HEK293 (cell line): ENCODE measurements around the gene DCST2.
A peak's percentile ranks its signal among the peaks of the same experiment; 100 is the strongest.

ENCODE experiments used
- CTCF ChIA-PET: fragments of 350-600 bp; formaldehyde crosslinking; extraction: SDS; loops from one replicate; lab custom pipeline; 2021; ENCODE audit warnings: antibody characterized with exemption; lab: Yijun Ruan, JAX
- POLR2A ChIA-PET: fragments of 300-600 bp; formaldehyde crosslinking; extraction: SDS; loops from one replicate; lab custom pipeline; 2020; ENCODE audit warnings: antibody characterized with exemption, inconsistent platforms; lab: Yijun Ruan, JAX
- H3K27ac ChIP-seq: fragments of 200-500 bp; sonication (Bioruptor generic); 2 replicates; pipeline ENCODE4 v1.5.1; 2014; ENCODE audit warnings: low read depth, low read length, control low read depth, inconsistent platforms; ENCODE audit errors: extremely low read depth
- H3K36me3 ChIP-seq, 2 experiments: fragments of 200-500 bp in 1 of 2; sonication (Bioruptor generic) in 1 of 2; 1 replicate in 1 of 2; 2 replicates in 1 of 2; pipeline ENCODE4 v1.5.1; 2014 to 2017; ENCODE audit warnings: inconsistent platforms in 2 of 2, low read length in 2 of 2; ENCODE audit not compliant: control insufficient read depth in 2 of 2, insufficient read depth in 1 of 2
- H3K4me1 ChIP-seq: fragments of 200-500 bp; sonication (Bioruptor generic); 2 replicates; pipeline ENCODE4 v1.5.1; 2014; ENCODE audit warnings: mild to moderate bottlenecking, low read length, inconsistent platforms; ENCODE audit not compliant: control insufficient read depth, insufficient read depth
- H3K4me3 ChIP-seq: 2 replicates; pipeline ENCODE4 v1.5.1; 2011; ENCODE audit warnings: low read depth, mild to moderate bottlenecking, control low read depth, low read length, moderate library complexity
- H3K9me3 ChIP-seq: fragments of 200-500 bp; sonication (Bioruptor generic); 2 replicates; pipeline ENCODE4 v1.5.1; 2014; ENCODE audit warnings: low read depth, low read length, inconsistent platforms; ENCODE audit not compliant: control insufficient read depth, insufficient read depth
- GLI4 ChIP-seq: fragments of 450-650 bp; formaldehyde crosslinking; IDR thresholded peaks from 2 replicates; pipeline ENCODE4 v1.5.1; 2016; ENCODE audit warnings: missing biosample characterization, missing genetic modification characterization
- HOXA7 ChIP-seq: sonication (generic); formaldehyde crosslinking; IDR thresholded peaks from 2 replicates; pipeline ENCODE4 v1.8.1; 2022; ENCODE audit warnings: missing genetic modification reagents, borderline replicate concordance
- KLF17 ChIP-seq: fragments of 450-650 bp; formaldehyde crosslinking; IDR thresholded peaks from 2 replicates; pipeline ENCODE4 v1.5.1; 2016; ENCODE audit warnings: missing biosample characterization, missing genetic modification characterization
- OVOL3 ChIP-seq: fragments of 450-650 bp; formaldehyde crosslinking; IDR thresholded peaks from 2 replicates; pipeline ENCODE4 v1.5.1; 2016; ENCODE audit warnings: missing biosample characterization, missing genetic modification characterization
- SP7 ChIP-seq: fragments of 450-650 bp; formaldehyde crosslinking; IDR thresholded peaks from 2 replicates; pipeline ENCODE4 v1.5.1; 2016; ENCODE audit warnings: missing biosample characterization, missing genetic modification characterization
- YY1 ChIP-seq: fragments of 450-650 bp; formaldehyde crosslinking; IDR thresholded peaks from 2 replicates; pipeline ENCODE4 v1.5.1; 2018; ENCODE audit warnings: missing biosample characterization, missing genetic modification characterization
- YY2 ChIP-seq: fragments of 450-650 bp; formaldehyde crosslinking; IDR thresholded peaks from 2 replicates; pipeline ENCODE4 v1.5.1; 2016; ENCODE audit warnings: missing biosample characterization, missing genetic modification characterization
- ZBTB17 ChIP-seq: fragments of 450-650 bp; formaldehyde crosslinking; IDR thresholded peaks from 2 replicates; pipeline ENCODE4 v1.5.1; 2016; ENCODE audit warnings: missing biosample characterization, missing genetic modification characterization
- ZNF311 ChIP-seq: fragments of 450-650 bp; formaldehyde crosslinking; IDR thresholded peaks from 2 replicates; pipeline ENCODE4 v1.5.1; 2017; ENCODE audit warnings: missing biosample characterization, missing genetic modification characterization, borderline replicate concordance
- ZNF324 ChIP-seq: fragments of 450-650 bp; formaldehyde crosslinking; IDR thresholded peaks from 2 replicates; pipeline ENCODE4 v1.5.1; 2016; ENCODE audit warnings: missing biosample characterization, missing genetic modification characterization
- ZNF341 ChIP-seq: fragments of 450-650 bp; formaldehyde crosslinking; IDR thresholded peaks from 2 replicates; pipeline ENCODE4; 2016; ENCODE audit warnings: low read depth, missing biosample characterization, missing genetic modification characterization
- ZNF416 ChIP-seq: fragments of 450-650 bp; formaldehyde crosslinking; IDR thresholded peaks from 2 replicates; pipeline ENCODE4 v1.5.1; 2016; ENCODE audit warnings: missing biosample characterization, missing genetic modification characterization
- ZNF501 ChIP-seq: fragments of 450-650 bp; formaldehyde crosslinking; IDR thresholded peaks from 2 replicates; pipeline ENCODE4 v1.5.1; 2016; ENCODE audit warnings: missing biosample characterization, missing genetic modification characterization
- ZNF513 ChIP-seq: fragments of 450-650 bp; IDR thresholded peaks from 2 replicates; pipeline ENCODE4 v1.5.1; 2018; ENCODE audit warnings: missing biosample characterization, missing genetic modification characterization
- ZNF529 ChIP-seq: fragments of 450-650 bp; formaldehyde crosslinking; IDR thresholded peaks from 2 replicates; pipeline ENCODE4 v1.5.1; 2017; ENCODE audit warnings: missing genetic modification characterization, missing biosample characterization; ENCODE audit not compliant: insufficient replicate concordance
- ZNF596 ChIP-seq: fragments of 450-650 bp; IDR thresholded peaks from 2 replicates; pipeline ENCODE4 v1.5.0; 2018; ENCODE audit warnings: missing biosample characterization, mild to moderate bottlenecking, missing genetic modification characterization, moderate library complexity
- ZNF664 ChIP-seq: fragments of 450-650 bp; formaldehyde crosslinking; IDR thresholded peaks from 2 replicates; pipeline ENCODE4 v1.5.1; 2016; ENCODE audit warnings: missing biosample characterization, missing genetic modification characterization
- ZNF692 ChIP-seq: fragments of 450-650 bp; formaldehyde crosslinking; IDR thresholded peaks from 2 replicates; pipeline ENCODE4 v1.5.1; 2016; ENCODE audit warnings: missing biosample characterization, missing genetic modification characterization
- ZNF777 ChIP-seq: fragments of 450-650 bp; formaldehyde crosslinking; IDR thresholded peaks from 2 replicates; pipeline ENCODE4 v1.5.1; 2017; ENCODE audit warnings: missing biosample characterization, missing genetic modification characterization, borderline replicate concordance
- ZSCAN4 ChIP-seq: fragments of 450-650 bp; formaldehyde crosslinking; IDR thresholded peaks from 2 replicates; pipeline ENCODE4 v1.5.1; 2017; ENCODE audit warnings: missing biosample characterization, missing genetic modification characterization
- ZXDB ChIP-seq: fragments of 450-650 bp; formaldehyde crosslinking; IDR thresholded peaks from 2 replicates; pipeline ENCODE4 v1.5.1; 2016; ENCODE audit warnings: missing biosample characterization, missing genetic modification characterization

Gene DCST2

GRCh38 chr1:155013632-155014031, 19.9 kb downstream of the DCST2 start:
- ChIA-PET POLR2A (no interaction called here), CTCF (interaction anchor here (0.5 to 1.4 kb wide), 5 partner anchors 11 to 80 kb away, joined by 3 to 8 read pairs (median 3); partner anchors contain the start of gene ADAM15)

GRCh38 chr1:155012776-155013602, 20.6 kb downstream of the DCST2 start:
- TF ChIP-seq ZNF529 = no peak
- no peak for TF ChIP-seq ZNF311 (tag by site-specific recombination)
- TF ChIP-seq ZNF777 = no peak
- TF ChIP-seq ZNF416 = no peak
- no peak for TF ChIP-seq OVOL3 (tag by site-specific recombination)
- no peak for TF ChIP-seq ZNF692 (tag by site-specific recombination)
- no peak for TF ChIP-seq GLI4 (tag by site-specific recombination)
- TF ChIP-seq ZXDB (tag by site-specific recombination) = no peak
- Histone ChIP-seq H3K4me1 (peaks cover 13% of the 10 kb centered on the region), H3K4me3 (no peak overlapping the region), H3K9me3 (no peaks in the 10 kb centered on the region), H3K27ac (no peak overlapping the region), H3K36me3 (peaks cover 0 to 37% of the 10 kb centered on the region in 2 experiments; a peak in 1 of 3 replicates)
- CTCF ChIA-PET = interaction anchor here (0.6 to 1.4 kb wide), 8 partner anchors 12 to 86 kb away, joined by 3 to 8 read pairs (median 4); partner anchors contain the start of genes ADAM15, LENEP and PYGO2
- POLR2A ChIA-PET = interaction anchor here (1.0 to 1.6 kb wide), 5 partner anchors 9 to 154 kb away, joined by 3 to 8 read pairs (median 5); partner anchors contain the start of gene PYGO2

More at GRCh38 chr1:155013632-155014031, 19.9 kb downstream of the DCST2 start:
- Histone ChIP-seq H3K9me3 (no peaks in the 10 kb centered on the region), H3K27ac (no peak overlapping the region), H3K4me3 (no peak overlapping the region), H3K4me1 (peaks cover 13% of the 10 kb centered on the region), H3K36me3 (peaks cover 0 to 37% of the 10 kb centered on the region in 2 experiments; a peak in 1 of 3 replicates)
- TF ChIP-seq ZNF513 (tag by site-specific recombination) = 0 out of 2 replicates have a peak, but pooled peaks have one; percentile 10
- TF ChIP-seq SP7 (tag by site-specific recombination) = no peak
- TF ChIP-seq YY2 (tag by site-specific recombination) = no peak
- TF ChIP-seq ZBTB17 (tag by site-specific recombination) = no peak
- no peak for TF ChIP-seq YY1
- no peak for TF ChIP-seq ZNF664
- TF ChIP-seq KLF17 (tag by site-specific recombination) = no peak
- no peak for TF ChIP-seq HOXA7 (CRISPR knock-in tag)

GRCh38 chr1:155012026-155012546, 21.5 kb downstream of the DCST2 start:
- Histone ChIP-seq H3K27ac (0 out of 2 replicates have a peak overlapping the region, but pooled peaks have one; percentile 24), H3K4me1 (peaks cover 13% of the 10 kb centered on the region), H3K9me3 (no peaks in the 10 kb centered on the region), H3K4me3 (no peak overlapping the region), H3K36me3 (peaks cover 0 to 37% of the 10 kb centered on the region in 2 experiments; a peak in 1 of 3 replicates)
- ChIA-PET POLR2A (interaction anchor here (1.0 to 1.6 kb wide), 6 partner anchors 8 to 155 kb away, joined by 3 to 8 read pairs (median 4); partner anchors contain the start of gene PYGO2), CTCF (interaction anchor here (0.6 to 1.4 kb wide), 4 partner anchors 10 to 79 kb away, joined by 3 to 4 read pairs (median 4); partner anchors contain the start of genes LENEP, PYGO2 and ZBTB7B)
- no peak for TF ChIP-seq ZNF596
- TF ChIP-seq ZSCAN4 = no peak
- peak; percentile 57 for TF ChIP-seq ZNF341
- TF ChIP-seq ZNF324 = no peak
- no peak for TF ChIP-seq ZNF501 (tag by site-specific recombination)
